WTC11 (cell line): ENCODE data around the gene NQO2. TPM values are rescaled to one million over a fixed set of nuclear protein-coding genes. Genes with fewer than 3 reads are reported as not detected.

ENCODE experiments used
- ATAC-seq: fragments of 200-7000 bp; cut with Tn5 transposase; 2 replicates; pipeline ENCODE4 v1.10.0; 2021; ENCODE audit warnings: mild to moderate bottlenecking, moderate library complexity
- CTCF ChIA-PET: fragments of 300-600 bp; sonication (Branson Sonifier 250); formaldehyde crosslinking; loops from one replicate; lab custom pipeline; 2021; ENCODE audit warnings: antibody characterized with exemption; lab: Charles Lee
- POLR2A ChIA-PET: fragments of 350-600 bp; sonication (Branson Sonifier 250); formaldehyde crosslinking; loops from one replicate; lab custom pipeline; 2021; ENCODE audit warnings: antibody characterized with exemption; lab: Charles Lee
- DNase-seq: peaks from one replicate; pipeline ENCODE4 v3.0.0; 2021; ENCODE audit warnings: low spot score
- H3K27ac Mint-ChIP-seq: 2 replicates; pipeline ENCODE4 v1.8.0; 2021; ENCODE audit warnings: mixed read lengths
- H3K27me3 Mint-ChIP-seq: 2 replicates; pipeline ENCODE4 v1.8.0; 2021; ENCODE audit warnings: low read depth, mild to moderate bottlenecking, moderate library complexity, mixed read lengths
- H3K36me3 Mint-ChIP-seq: 2 replicates; pipeline ENCODE4 v1.8.0; 2021; ENCODE audit warnings: mixed read lengths
- H3K4me1 Mint-ChIP-seq: 2 replicates; pipeline ENCODE4 v1.8.0; 2022; ENCODE audit warnings: mixed read lengths
- H3K4me3 Mint-ChIP-seq: 2 replicates; pipeline ENCODE4 v1.8.0; 2021; ENCODE audit warnings: mild to moderate bottlenecking, moderate library complexity, mixed read lengths
- H3K9me3 Mint-ChIP-seq: 2 replicates; pipeline ENCODE4 v1.8.0; 2021; ENCODE audit warnings: mixed read lengths
- AFF4 ChIP-seq: sonication (generic); formaldehyde crosslinking; IDR thresholded peaks from 2 replicates; pipeline ENCODE4 v1.8.1; 2023; ENCODE audit warnings: mild to moderate bottlenecking, missing genetic modification reagents, borderline replicate concordance
- FOXP4 ChIP-seq: sonication (generic); formaldehyde crosslinking; IDR thresholded peaks from 2 replicates; pipeline ENCODE4 v1.8.0; 2022; ENCODE audit warnings: mild to moderate bottlenecking, missing genetic modification reagents
- GABPB1 ChIP-seq: sonication (generic); formaldehyde crosslinking; IDR thresholded peaks from 2 replicates; pipeline ENCODE4 v1.8.1; 2023; ENCODE audit warnings: mild to moderate bottlenecking, missing genetic modification reagents
- JAZF1 ChIP-seq: fragments of 250-450 bp; sonication (Bioruptor Pico); IDR thresholded peaks from 2 replicates; pipeline ENCODE4 v1.9.0; 2021; ENCODE audit warnings: moderate library complexity, mild to moderate bottlenecking, inconsistent platforms
- MYBL2 ChIP-seq: sonication (generic); formaldehyde crosslinking; IDR thresholded peaks from 2 replicates; pipeline ENCODE4 v1.8.1; 2023; ENCODE audit warnings: mild to moderate bottlenecking, moderate library complexity, missing genetic modification reagents
- PRRX2 ChIP-seq: fragments of 250-450 bp; sonication (Bioruptor Pico); IDR thresholded peaks from 2 replicates; pipeline ENCODE4 v1.8.0; 2021; ENCODE audit warnings: mild to moderate bottlenecking
- RELA ChIP-seq: sonication (generic); formaldehyde crosslinking; IDR thresholded peaks from 2 replicates; pipeline ENCODE4 v1.8.1; 2022; ENCODE audit warnings: missing genetic modification reagents, mild to moderate bottlenecking, borderline replicate concordance
- SMAD4 ChIP-seq: sonication (generic); formaldehyde crosslinking; IDR thresholded peaks from 2 replicates; pipeline ENCODE4 v1.8.0; 2022; ENCODE audit warnings: mild to moderate bottlenecking, missing genetic modification reagents
- SP1 ChIP-seq: sonication (generic); formaldehyde crosslinking; conservative IDR thresholded peaks from 2 replicates; pipeline ENCODE4 v1.8.1; 2022; ENCODE audit warnings: missing genetic modification reagents
- TCF7 ChIP-seq: sonication (generic); formaldehyde crosslinking; IDR thresholded peaks from 2 replicates; pipeline ENCODE4 v1.8.0; 2022; ENCODE audit warnings: mild to moderate bottlenecking, low read depth, missing genetic modification reagents, moderate library complexity
- TEAD1 ChIP-seq: sonication (generic); formaldehyde crosslinking; IDR thresholded peaks from 2 replicates; pipeline ENCODE4 v1.8.0; 2022; ENCODE audit warnings: mild to moderate bottlenecking, missing genetic modification reagents
- TP53 ChIP-seq: sonication (generic); formaldehyde crosslinking; IDR thresholded peaks from 2 replicates; pipeline ENCODE4 v1.8.1; 2023; ENCODE audit warnings: mild to moderate bottlenecking, missing genetic modification reagents
- ZBTB43 ChIP-seq: sonication (generic); formaldehyde crosslinking; IDR thresholded peaks from 2 replicates; pipeline ENCODE4 v1.8.1; 2023; ENCODE audit warnings: mild to moderate bottlenecking, missing genetic modification reagents
- ZNF263 ChIP-seq: sonication (generic); formaldehyde crosslinking; IDR thresholded peaks from 2 replicates; pipeline ENCODE4 v1.8.1; 2022; ENCODE audit warnings: low read depth, mild to moderate bottlenecking, moderate library complexity, missing genetic modification reagents
- ZNF317 ChIP-seq: sonication (generic); formaldehyde crosslinking; IDR thresholded peaks from 2 replicates; pipeline ENCODE4 v1.8.1; 2023; ENCODE audit warnings: low read depth, mild to moderate bottlenecking, moderate library complexity, missing genetic modification reagents, borderline replicate concordance
- ZNF416 ChIP-seq: fragments of 250-450 bp; sonication (Bioruptor Pico); IDR thresholded peaks from 2 replicates; pipeline ENCODE4 v1.9.0; 2021; ENCODE audit warnings: mild to moderate bottlenecking, inconsistent platforms
- total RNA-seq: library from RNA; stranded (reverse); gene quantifications from 3 replicates; pipeline ENCODE4 v1.2.3, GENCODE V29; 2021
- TF ChIP-seq, protein P1 (sequence below): sonication (generic); formaldehyde crosslinking; IDR thresholded peaks from 2 replicates; pipeline ENCODE4 v1.8.1; 2022; ENCODE audit warnings: mild to moderate bottlenecking, moderate library complexity, missing genetic modification reagents
- TF ChIP-seq, protein P2 (sequence below): sonication (generic); formaldehyde crosslinking; conservative IDR thresholded peaks from 2 replicates; pipeline ENCODE4 v1.8.1; 2023; ENCODE audit warnings: mild to moderate bottlenecking, low read depth, missing genetic modification reagents, moderate library complexity
- TF ChIP-seq, protein P3 (sequence below): sonication (generic); formaldehyde crosslinking; IDR thresholded peaks from 2 replicates; pipeline ENCODE4 v1.8.1; 2022; ENCODE audit warnings: missing genetic modification reagents, borderline replicate concordance

NQO2 gene
- total RNA-seq, 1 experiment from 2014 or later, result 119 TPM

DNA sequence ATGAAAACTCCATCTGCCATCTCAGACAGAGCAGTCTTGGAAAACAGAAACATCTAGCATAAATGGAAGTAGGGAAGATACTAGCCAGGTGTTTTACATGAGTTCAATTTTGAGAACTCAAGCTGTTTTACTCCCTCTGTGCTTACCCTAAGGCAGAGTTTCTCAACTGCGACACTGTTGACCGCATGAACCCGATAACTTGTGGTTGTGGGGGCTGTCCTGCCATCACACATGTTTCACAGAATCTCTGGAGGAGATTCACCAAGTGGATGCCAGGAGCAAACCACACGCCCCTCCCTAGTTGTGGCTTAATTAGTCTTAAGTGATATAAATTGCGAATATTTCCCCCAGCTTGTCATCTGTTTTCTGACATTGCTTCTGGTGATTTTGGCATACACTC lies 26.0 kb upstream of the NQO2 start:
- H3K4me3 Mint-ChIP-seq, result no peak overlapping the region

DNA sequence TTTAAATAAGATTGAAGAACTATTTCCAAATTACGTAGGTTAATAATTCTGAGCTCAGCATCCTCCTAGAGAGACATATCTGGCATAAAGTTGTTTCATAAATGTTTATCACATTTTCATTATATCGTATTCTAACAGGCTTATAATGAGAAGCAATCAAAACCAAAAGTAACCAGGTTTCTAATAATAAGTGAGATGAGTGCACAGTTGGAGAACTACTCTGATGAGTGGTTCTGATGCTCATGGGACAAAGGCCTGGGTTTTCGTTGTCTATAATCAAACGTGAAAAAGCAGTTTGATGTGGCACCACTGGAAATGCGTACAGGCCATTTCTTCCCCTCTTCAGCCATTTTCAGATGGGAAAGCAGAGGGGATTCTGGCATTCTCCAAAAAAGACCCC lies 23.6 kb upstream of the NQO2 start:
- H3K27me3 Mint-ChIP-seq, result peaks cover 15% of the 10 kb centered on the region
- no peak for TF ChIP-seq TEAD1 (CRISPR knock-in tag)
- TF ChIP-seq, protein P1, sequence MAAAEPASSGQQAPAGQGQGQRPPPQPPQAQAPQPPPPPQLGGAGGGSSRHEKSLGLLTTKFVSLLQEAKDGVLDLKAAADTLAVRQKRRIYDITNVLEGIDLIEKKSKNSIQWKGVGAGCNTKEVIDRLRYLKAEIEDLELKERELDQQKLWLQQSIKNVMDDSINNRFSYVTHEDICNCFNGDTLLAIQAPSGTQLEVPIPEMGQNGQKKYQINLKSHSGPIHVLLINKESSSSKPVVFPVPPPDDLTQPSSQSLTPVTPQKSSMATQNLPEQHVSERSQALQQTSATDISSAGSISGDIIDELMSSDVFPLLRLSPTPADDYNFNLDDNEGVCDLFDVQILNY (CRISPR knock-in tag), result no peak
- TF ChIP-seq TP53 (CRISPR knock-in tag), result no peak
- no peak for TF ChIP-seq SMAD4 (CRISPR knock-in tag)
- no peak for TF ChIP-seq AFF4 (CRISPR knock-in tag)
- TF ChIP-seq ZNF263, result no peak
- TF ChIP-seq ZNF317, result no peak
- TF ChIP-seq, protein P2, sequence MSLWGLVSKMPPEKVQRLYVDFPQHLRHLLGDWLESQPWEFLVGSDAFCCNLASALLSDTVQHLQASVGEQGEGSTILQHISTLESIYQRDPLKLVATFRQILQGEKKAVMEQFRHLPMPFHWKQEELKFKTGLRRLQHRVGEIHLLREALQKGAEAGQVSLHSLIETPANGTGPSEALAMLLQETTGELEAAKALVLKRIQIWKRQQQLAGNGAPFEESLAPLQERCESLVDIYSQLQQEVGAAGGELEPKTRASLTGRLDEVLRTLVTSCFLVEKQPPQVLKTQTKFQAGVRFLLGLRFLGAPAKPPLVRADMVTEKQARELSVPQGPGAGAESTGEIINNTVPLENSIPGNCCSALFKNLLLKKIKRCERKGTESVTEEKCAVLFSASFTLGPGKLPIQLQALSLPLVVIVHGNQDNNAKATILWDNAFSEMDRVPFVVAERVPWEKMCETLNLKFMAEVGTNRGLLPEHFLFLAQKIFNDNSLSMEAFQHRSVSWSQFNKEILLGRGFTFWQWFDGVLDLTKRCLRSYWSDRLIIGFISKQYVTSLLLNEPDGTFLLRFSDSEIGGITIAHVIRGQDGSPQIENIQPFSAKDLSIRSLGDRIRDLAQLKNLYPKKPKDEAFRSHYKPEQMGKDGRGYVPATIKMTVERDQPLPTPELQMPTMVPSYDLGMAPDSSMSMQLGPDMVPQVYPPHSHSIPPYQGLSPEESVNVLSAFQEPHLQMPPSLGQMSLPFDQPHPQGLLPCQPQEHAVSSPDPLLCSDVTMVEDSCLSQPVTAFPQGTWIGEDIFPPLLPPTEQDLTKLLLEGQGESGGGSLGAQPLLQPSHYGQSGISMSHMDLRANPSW (CRISPR knock-in tag), result no peak
- ChIA-PET POLR2A (interaction anchor here (0.5 to 1.1 kb wide), 2 partner anchors 12 to 168 kb away, joined by 4 to 7 read pairs; no protein-coding TSS in a partner anchor), CTCF (interaction anchor here (0.8 to 4.3 kb wide), 2 partner anchors 23 to 44 kb away, joined by 3 to 24 read pairs; no protein-coding TSS in a partner anchor)
- no peak for ATAC-seq
- H3K4me1 Mint-ChIP-seq, result peaks cover 31% of the 10 kb centered on the region
- peaks cover 6% of the 10 kb centered on the region for H3K9me3 Mint-ChIP-seq
- no peak overlapping the region for H3K4me3 Mint-ChIP-seq
- no peak overlapping the region for H3K27ac Mint-ChIP-seq
- no peak for DNase-seq
- H3K36me3 Mint-ChIP-seq, result no peaks in the 10 kb centered on the region

More for the DNA sequence above, 26.0 kb upstream of the NQO2 start:
- POLR2A ChIA-PET, result interaction anchor here (1.0 kb wide), 1 partner anchor 15 kb away, joined by 3 read pairs; no protein-coding TSS in a partner anchor
- Mint-ChIP-seq H3K4me1 (peaks cover 36% of the 10 kb centered on the region), H3K27me3 (peaks cover 15% of the 10 kb centered on the region), H3K27ac (no peak overlapping the region), H3K36me3 (no peaks in the 10 kb centered on the region), H3K9me3 (peaks cover 6% of the 10 kb centered on the region)
- DNase-seq, result no peak
- no peak for TF ChIP-seq SP1 (CRISPR knock-in tag)
- TF ChIP-seq TCF7 (CRISPR knock-in tag), result no peak
- TF ChIP-seq ZNF416 (CRISPR knock-in tag), result no peak
- TF ChIP-seq, protein P3, sequence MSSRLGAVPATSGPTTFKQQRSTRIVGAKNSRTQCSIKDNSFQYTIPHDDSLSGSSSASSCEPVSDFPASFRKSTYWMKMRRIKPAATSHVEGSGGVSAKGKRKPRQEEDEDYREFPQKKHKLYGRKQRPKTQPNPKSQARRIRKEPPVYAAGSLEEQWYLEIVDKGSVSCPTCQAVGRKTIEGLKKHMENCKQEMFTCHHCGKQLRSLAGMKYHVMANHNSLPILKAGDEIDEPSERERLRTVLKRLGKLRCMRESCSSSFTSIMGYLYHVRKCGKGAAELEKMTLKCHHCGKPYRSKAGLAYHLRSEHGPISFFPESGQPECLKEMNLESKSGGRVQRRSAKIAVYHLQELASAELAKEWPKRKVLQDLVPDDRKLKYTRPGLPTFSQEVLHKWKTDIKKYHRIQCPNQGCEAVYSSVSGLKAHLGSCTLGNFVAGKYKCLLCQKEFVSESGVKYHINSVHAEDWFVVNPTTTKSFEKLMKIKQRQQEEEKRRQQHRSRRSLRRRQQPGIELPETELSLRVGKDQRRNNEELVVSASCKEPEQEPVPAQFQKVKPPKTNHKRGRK (CRISPR knock-in tag), result no peak
- no peak for TF ChIP-seq MYBL2
- no peak for TF ChIP-seq GABPB1 (CRISPR knock-in tag)
- no peak for TF ChIP-seq FOXP4 (CRISPR knock-in tag)
- no peak for TF ChIP-seq RELA
- TF ChIP-seq ZBTB43 (CRISPR knock-in tag), result no peak
- TF ChIP-seq JAZF1 (CRISPR knock-in tag), result no peak
- no peak for TF ChIP-seq PRRX2 (CRISPR knock-in tag)
- no peak for TF ChIP-seq SMAD4 (CRISPR knock-in tag)
- CTCF ChIA-PET, result interaction anchor here (2.4 kb wide), 1 partner anchor 21 kb away, joined by 6 read pairs; no protein-coding TSS in a partner anchor
- no peak for ATAC-seq
